ENCODE data around the gene CHCHD6. TPM values are rescaled to one million over a fixed set of nuclear protein-coding genes. Genes with fewer than 3 reads are reported as not detected.

The CHCHD6 gene
- total RNA-seq, 1 experiment from 2014 or later: 45.9 TPM

DNA sequence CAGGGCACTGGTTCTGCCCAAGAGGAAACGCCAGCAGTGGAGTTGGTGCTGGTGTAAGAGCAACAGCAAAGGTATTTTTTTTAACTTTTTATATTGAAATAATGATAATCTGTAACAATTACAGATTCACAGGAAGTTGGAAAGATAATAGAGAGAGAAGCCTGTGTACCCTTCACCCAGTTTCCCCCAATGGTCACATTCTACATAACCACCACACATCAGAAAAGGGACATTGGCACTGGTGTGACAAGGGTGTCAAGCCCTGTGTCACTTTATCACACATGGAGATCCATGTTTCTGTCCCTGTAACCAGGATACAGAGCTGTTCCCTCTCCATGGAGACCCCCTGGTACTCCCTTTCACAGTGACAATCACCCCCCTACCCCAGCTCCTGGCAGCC is 269.8 kb downstream of the CHCHD6 start:
- DNase-seq: no peak
- H3K27ac Mint-ChIP-seq (ENCODE audit: unreplicated experiment): no peak overlapping the region
- no TSS peak for BruUV-seq (replicated peaks)
- no peak overlapping the region for H3K4me3 Mint-ChIP-seq (ENCODE audit: low read depth, unreplicated experiment)
- H3K4me1 Mint-ChIP-seq (ENCODE audit: low read depth, unreplicated experiment): no peaks in the 10 kb centered on the region
- intact Hi-C loops (cut with micrococcal nuclease; ENCODE audit: unreplicated experiment): no loop called here
- peaks cover 11% of the 10 kb centered on the region for H3K9me3 Mint-ChIP-seq (ENCODE audit: low read depth, unreplicated experiment)
- H3K36me3 Mint-ChIP-seq (ENCODE audit: insufficient read depth, unreplicated experiment): no peaks in the 10 kb centered on the region
- TF ChIP-seq, protein P1, sequence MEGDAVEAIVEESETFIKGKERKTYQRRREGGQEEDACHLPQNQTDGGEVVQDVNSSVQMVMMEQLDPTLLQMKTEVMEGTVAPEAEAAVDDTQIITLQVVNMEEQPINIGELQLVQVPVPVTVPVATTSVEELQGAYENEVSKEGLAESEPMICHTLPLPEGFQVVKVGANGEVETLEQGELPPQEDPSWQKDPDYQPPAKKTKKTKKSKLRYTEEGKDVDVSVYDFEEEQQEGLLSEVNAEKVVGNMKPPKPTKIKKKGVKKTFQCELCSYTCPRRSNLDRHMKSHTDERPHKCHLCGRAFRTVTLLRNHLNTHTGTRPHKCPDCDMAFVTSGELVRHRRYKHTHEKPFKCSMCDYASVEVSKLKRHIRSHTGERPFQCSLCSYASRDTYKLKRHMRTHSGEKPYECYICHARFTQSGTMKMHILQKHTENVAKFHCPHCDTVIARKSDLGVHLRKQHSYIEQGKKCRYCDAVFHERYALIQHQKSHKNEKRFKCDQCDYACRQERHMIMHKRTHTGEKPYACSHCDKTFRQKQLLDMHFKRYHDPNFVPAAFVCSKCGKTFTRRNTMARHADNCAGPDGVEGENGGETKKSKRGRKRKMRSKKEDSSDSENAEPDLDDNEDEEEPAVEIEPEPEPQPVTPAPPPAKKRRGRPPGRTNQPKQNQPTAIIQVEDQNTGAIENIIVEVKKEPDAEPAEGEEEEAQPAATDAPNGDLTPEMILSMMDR (IDR thresholded peaks at IDR 0.05; ENCODE audit: unreplicated experiment): no peak
- H3K27me3 Mint-ChIP-seq (ENCODE audit: unreplicated experiment): peaks cover 44% of the 10 kb centered on the region
- CTCF ChIA-PET: no interaction called here

DNA sequence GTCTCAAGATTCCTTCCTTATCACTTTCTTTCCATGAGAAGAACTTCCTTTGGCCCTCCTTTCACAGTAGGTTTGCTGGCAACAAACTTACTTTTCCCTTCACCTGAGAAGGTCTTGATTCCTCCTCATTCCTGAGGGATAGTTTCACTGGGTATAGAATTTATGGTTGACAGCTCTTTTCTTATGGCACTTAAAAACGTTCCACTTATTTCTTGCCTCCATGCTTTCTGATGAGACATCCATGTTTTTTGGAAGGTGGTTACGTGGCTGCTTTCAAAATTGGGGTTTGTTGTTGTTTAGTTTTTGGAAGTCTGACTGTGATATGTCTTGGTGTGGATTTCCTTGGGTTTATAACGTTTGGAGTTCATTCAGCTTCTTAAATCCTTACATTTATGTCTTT is 270.7 kb downstream of the CHCHD6 start:
- DNase-seq: no peak
- intact Hi-C loops (cut with micrococcal nuclease; ENCODE audit: unreplicated experiment): no loop called here
- Mint-ChIP-seq H3K36me3 (ENCODE audit: insufficient read depth, unreplicated experiment) (peaks cover 3% of the 10 kb centered on the region), H3K4me3 (ENCODE audit: low read depth, unreplicated experiment) (no peak overlapping the region), H3K27me3 (ENCODE audit: unreplicated experiment) (peaks cover 52% of the 10 kb centered on the region), H3K4me1 (ENCODE audit: low read depth, unreplicated experiment) (peaks cover 6% of the 10 kb centered on the region), H3K27ac (ENCODE audit: unreplicated experiment) (no peak overlapping the region), H3K9me3 (ENCODE audit: low read depth, unreplicated experiment) (peaks cover 11% of the 10 kb centered on the region)
- BruUV-seq (replicated peaks): no TSS peak
- CTCF ChIA-PET: no interaction called here
- TF ChIP-seq, protein P1 (IDR thresholded peaks at IDR 0.05; ENCODE audit: unreplicated experiment): no peak

DNA sequence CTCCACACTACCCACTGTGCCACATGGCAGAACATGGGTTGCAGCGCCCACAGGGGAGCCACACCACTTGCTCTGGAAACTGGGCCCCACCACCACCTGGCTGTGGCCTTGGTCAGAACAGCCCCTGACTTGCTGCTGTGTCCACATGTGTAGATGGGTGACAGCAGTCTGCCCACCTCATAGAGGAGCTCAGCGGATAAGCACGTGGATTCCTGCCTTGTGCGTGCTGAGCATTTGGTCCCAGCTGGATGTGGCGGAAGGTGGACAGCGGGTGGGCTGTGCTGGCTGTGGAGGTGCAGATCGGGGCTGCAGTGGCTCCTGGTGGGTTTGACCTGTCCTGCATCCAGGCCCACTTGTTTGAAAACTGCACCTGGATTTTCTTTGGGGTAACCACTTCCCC is 272.9 kb downstream of the CHCHD6 start:
- CTCF ChIA-PET: no interaction called here
- DNase-seq: no peak
- TF ChIP-seq, protein P1 (IDR thresholded peaks at IDR 0.05; ENCODE audit: unreplicated experiment): no peak
- BruUV-seq (replicated peaks): no TSS peak
- Mint-ChIP-seq H3K4me1 (ENCODE audit: low read depth, unreplicated experiment) (peaks cover 11% of the 10 kb centered on the region), H3K4me3 (ENCODE audit: low read depth, unreplicated experiment) (no peak overlapping the region), H3K27me3 (ENCODE audit: unreplicated experiment) (peaks cover 48% of the 10 kb centered on the region), H3K27ac (ENCODE audit: unreplicated experiment) (no peak overlapping the region), H3K9me3 (ENCODE audit: low read depth, unreplicated experiment) (peaks cover 11% of the 10 kb centered on the region), H3K36me3 (ENCODE audit: insufficient read depth, unreplicated experiment) (peaks cover 13% of the 10 kb centered on the region)
- intact Hi-C loops (cut with micrococcal nuclease; ENCODE audit: unreplicated experiment): no loop called here

DNA sequence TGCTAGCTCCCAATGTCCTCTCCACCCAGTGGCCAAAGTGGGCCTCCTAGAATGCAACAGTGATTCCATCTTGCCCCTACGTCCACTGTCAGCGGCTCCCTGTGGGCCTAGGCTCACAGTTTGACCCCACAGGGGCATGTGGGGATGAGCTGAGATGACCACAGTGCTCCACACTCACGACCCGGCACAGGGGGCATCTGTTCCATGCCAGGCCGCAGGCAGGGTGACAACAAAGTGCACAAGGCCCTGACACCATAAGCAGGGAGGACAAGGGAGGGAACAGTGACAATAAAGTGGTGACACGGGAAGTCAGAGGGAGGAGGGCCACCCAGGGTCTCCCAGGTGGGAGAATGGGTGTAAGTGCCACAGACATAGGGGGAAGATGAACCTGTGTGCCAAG is 273.8 kb downstream of the CHCHD6 start:
- TF ChIP-seq, protein P1 (IDR thresholded peaks at IDR 0.05; ENCODE audit: unreplicated experiment): no peak
- intact Hi-C loops (cut with micrococcal nuclease; ENCODE audit: unreplicated experiment): no loop called here
- peaks cover 21% of the 10 kb centered on the region for H3K36me3 Mint-ChIP-seq (ENCODE audit: insufficient read depth, unreplicated experiment)
- H3K9me3 Mint-ChIP-seq (ENCODE audit: low read depth, unreplicated experiment): peaks cover 11% of the 10 kb centered on the region
- CTCF ChIA-PET: no interaction called here
- peaks cover 11% of the 10 kb centered on the region for H3K4me1 Mint-ChIP-seq (ENCODE audit: low read depth, unreplicated experiment)
- H3K27me3 Mint-ChIP-seq (ENCODE audit: unreplicated experiment): peaks cover 48% of the 10 kb centered on the region
- H3K4me3 Mint-ChIP-seq (ENCODE audit: low read depth, unreplicated experiment): no peak overlapping the region
- no peak for DNase-seq
- BruUV-seq (replicated peaks): no TSS peak
- H3K27ac Mint-ChIP-seq (ENCODE audit: unreplicated experiment): no peak overlapping the region
